NCI-H1694 (cell line): ENCODE data around the gene OXLD1.

Experiments used
- DNase-seq: peaks from one replicate; lab custom pipeline; 2025; lab: John Stamatoyannopoulos, UW

The OXLD1 gene

GRCh38 chr17:81666342-81667191 is at the start of gene OXLD1, which contains the start of gene CCDC137:
OXLD1 (minus strand) TSS chr17:81666605; CDS start chr17:81666577, 28 bp downstream.
CCDC137 (plus strand) TSS chr17:81666737; CDS start chr17:81666767, 30 bp downstream.
- DNase-seq, result peak; percentile 82

- DNase-seq, result no peak
These were observed 48.9 kb upstream of the OXLD1 start for GRCh38 chr17:81715107-81715871.

- no peak for DNase-seq
These were observed 48.2 kb upstream of the OXLD1 start for GRCh38 chr17:81714412-81715106.

- DNase-seq, result no peak
These were observed 47.4 kb upstream of the OXLD1 start for GRCh38 chr17:81713556-81714411.

GRCh38 chr17:81713004-81713555 is 46.7 kb upstream of the OXLD1 start:
- no peak for DNase-seq

GRCh38 chr17:81712468-81713003 is 46.1 kb upstream of the OXLD1 start:
- DNase-seq, result no peak

GRCh38 chr17:81711814-81712467 is 45.5 kb upstream of the OXLD1 start, which contains the start of gene SLC25A10:
SLC25A10 (plus strand) TSS chr17:81712284; CDS start chr17:81712427, 143 bp downstream.
- no peak for DNase-seq

- no peak for DNase-seq
These were observed 44.3 kb upstream of the OXLD1 start for GRCh38 chr17:81710514-81711308.

GRCh38 chr17:81708739-81709185 is 42.4 kb upstream of the OXLD1 start:
- DNase-seq, result no peak

GRCh38 chr17:81707725-81708646 is 41.6 kb upstream of the OXLD1 start:
- DNase-seq, result no peak

GRCh38 chr17:81706757-81707624 is 40.6 kb upstream of the OXLD1 start:
- DNase-seq, result no peak

- DNase-seq, result no peak
These were observed 39.8 kb upstream of the OXLD1 start for GRCh38 chr17:81706232-81706611.

- no peak for DNase-seq
These were observed 39.3 kb upstream of the OXLD1 start for GRCh38 chr17:81705518-81706231.

- no peak for DNase-seq
These were observed 37.6 kb upstream of the OXLD1 start for GRCh38 chr17:81703747-81704654.
